ENCODE data around the gene PRRG2. TPM values are rescaled to one million over a fixed set of nuclear protein-coding genes. Genes with fewer than 3 reads are reported as not detected.

The PRRG2 gene
- total RNA-seq: 0.77 TPM

DNA sequence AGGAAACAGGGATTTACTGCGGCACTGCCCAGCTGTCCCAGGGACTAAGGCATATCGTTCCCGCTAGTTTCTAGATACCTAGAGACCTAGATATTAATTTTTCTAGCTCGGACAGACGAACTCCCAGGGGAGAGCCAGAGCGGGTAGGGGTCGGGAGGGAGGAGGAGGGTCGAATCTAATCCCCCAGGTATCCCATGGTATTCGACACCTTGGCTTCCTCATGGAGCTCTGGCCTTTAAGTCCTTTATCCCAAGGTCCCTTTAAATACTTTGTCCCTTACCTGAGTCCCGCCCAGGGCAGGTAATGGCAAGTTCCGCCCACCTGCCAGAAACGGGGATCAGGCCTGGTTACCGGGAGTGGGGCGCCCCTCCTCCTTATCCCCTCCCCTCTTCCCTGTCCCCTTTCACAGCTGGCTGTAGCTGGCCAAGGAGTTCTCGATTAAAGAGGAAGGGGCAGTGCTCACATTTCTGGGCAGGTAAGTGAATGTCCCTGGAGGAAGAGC, at the start of gene PRRG2:
Gene PRRG2 (plus strand): TSS at position 310 of the 502 bp plus-strand sequence. CDS start 1,904 bp downstream, outside the sequence.

DNA sequence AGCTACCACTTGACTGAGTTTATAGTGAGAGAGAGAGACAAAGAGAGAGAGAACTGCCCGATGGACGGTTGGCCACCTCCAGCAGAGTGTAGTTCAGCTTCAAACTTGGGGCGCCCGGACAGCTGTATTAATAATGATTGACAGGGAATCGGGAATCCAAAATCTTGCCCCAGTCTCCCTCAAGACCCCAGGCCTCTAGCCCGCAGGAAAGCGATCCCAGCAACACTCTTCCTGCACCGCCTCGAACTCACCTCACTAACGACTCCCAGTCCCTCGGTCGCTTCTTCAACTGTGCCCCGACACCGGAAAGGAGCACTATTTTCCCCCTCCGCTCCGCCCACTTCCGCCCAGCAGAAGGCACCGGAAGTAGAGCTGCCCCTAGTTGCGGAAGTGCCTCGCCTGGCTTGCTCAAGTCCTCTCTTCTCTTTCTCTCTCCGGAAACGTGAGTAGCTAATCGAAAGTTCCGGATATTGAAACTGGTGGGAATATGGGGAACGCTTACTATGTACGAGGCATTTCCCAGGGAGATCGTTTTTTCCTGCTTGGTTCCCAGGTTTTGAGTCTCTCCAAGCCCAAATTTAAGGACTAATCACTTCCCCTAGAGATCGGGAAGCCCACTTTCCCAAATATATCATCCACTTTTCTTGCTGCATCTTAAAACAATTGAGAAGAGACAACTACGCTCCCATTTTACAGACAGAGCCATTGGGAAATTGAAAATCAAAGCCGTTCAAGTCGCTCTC, 681 bp upstream of the PRRG2 start, which contains the start of gene NOSIP:
Gene NOSIP (minus strand): TSS at position 293 of the 743 bp plus-strand sequence. CDS start 19,865 bp downstream, outside the sequence.

DNA sequence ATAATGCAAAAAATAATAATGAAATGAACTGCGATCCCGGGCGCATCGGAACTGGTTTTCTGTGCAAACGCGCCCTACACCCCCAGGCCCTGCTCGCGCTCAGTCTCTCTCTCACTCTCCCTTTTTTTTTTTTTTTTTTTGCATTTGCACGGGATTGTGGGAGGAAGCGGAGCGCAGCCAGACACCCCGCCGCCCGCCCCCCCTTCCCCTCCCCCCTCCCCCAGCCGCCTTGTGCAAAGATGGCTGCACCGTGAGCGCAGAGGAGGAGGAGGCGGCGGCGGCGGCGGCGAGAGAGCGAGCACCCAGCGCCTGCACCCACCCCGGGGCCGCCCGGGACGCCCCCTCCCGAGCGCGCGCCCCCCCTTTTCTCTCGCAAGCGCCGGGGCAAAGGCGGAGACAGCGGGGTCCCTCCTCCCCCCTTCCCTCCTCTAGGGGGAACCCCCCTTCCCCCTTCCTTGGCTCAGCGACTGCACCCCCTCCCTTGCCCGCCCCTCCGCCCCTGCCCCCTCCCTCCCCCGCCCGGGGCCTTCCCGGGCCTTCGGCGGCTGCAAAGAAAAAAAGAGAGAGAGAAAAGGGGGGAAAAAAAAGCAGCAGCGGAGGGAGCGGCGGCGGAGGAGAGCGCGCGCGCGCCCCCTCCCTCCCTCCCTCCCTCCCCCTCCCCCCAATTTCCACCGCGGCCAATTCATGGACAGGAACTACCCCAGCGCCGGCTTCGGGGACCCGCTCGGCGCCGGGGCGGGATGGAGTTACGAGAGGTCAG, 10.0 kb downstream of the PRRG2 start, which contains the start of gene PRR12:
Gene PRR12 (plus strand): TSS at position 212 of the 760 bp plus-strand sequence. CDS start 473 bp downstream, at position 685.

DNA sequence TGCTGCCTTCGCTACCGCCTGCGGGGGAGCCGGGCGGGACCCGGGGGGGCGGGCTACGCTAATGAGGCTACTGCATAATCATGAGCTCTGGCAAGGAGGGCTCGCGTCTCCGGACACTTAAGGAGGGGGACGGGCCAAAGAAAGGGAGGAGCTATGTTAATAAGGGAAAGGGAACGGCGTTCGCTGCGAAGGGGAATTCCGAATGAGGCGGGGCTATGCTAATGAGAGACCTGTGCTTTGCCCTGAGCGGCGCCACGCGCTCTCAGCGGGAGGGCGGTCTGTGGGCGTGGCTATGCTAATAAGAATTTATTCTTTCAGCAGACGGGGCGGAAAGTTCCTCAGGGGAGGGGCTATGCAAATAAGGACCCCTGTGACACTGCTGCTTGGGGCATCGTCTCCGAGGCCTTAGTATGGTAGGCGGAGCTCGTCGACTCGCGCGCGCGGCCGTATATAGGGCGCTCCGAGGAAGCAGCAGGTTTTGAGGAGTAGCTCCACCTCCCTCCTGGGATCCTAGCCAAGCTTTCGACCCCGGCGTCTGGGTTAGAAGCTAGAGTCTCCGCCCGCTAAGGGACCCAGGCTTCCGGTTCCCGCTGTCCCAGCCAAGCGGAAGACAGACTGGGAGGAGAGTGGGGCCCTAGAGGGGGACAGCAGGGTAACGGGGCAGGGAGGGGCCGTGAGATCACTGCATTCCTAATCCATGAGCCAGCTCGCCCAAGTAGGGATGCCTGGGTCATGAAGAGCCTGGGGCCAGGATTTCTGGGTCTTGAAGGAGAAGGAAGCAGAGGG, 59.2 kb downstream of the PRRG2 start, which contains the start of gene RRAS:
Gene RRAS (minus strand): TSS at position 31 of the 786 bp plus-strand sequence. CDS start 45 bp downstream, outside the sequence.

Other genes starting within 250 kb of the PRRG2 start
- gene CD37, start 245.9 kb upstream of the PRRG2 start, total RNA-seq: 4.7 TPM
- 29.5 TPM for gene TEAD2, start 218.9 kb upstream of the PRRG2 start, total RNA-seq
- not detected for gene DKKL1, start 217.4 kb upstream of the PRRG2 start, total RNA-seq
- 0.27 TPM for gene KASH5, start 193.1 kb upstream of the PRRG2 start, total RNA-seq
- not detected for gene PTH2, start 157.9 kb upstream of the PRRG2 start, total RNA-seq
- gene GFY, start 155.9 kb upstream of the PRRG2 start, total RNA-seq: not detected
- 78.0 TPM for gene SLC17A7, start 139.8 kb upstream of the PRRG2 start, total RNA-seq
- 77.4 TPM for gene PIH1D1, start 129.5 kb upstream of the PRRG2 start, total RNA-seq
- 24.0 TPM for gene ALDH16A1, start 128.1 kb upstream of the PRRG2 start, total RNA-seq
- 1.3 TPM for gene FLT3LG, start 107.1 kb upstream of the PRRG2 start, total RNA-seq
- 1,223 TPM for gene RPL13A, start 93.7 kb upstream of the PRRG2 start, total RNA-seq
- 4,219 TPM for gene RPS11, start 84.9 kb upstream of the PRRG2 start, total RNA-seq
- 94.0 TPM for gene FCGRT, start 68.7 kb upstream of the PRRG2 start, total RNA-seq
- 58.3 TPM for gene RCN3, start 53.3 kb upstream of the PRRG2 start, total RNA-seq
- gene NOSIP, start 760 bp upstream of the PRRG2 start, total RNA-seq: 38.8 TPM
- 15.8 TPM for gene PRR12, start 9.9 kb downstream of the PRRG2 start, total RNA-seq
- gene RRAS, start 58.8 kb downstream of the PRRG2 start, total RNA-seq: 6.5 TPM
- 28.2 TPM for gene SCAF1, start 60.9 kb downstream of the PRRG2 start, total RNA-seq
- gene IRF3, start 84.5 kb downstream of the PRRG2 start, total RNA-seq: 51.1 TPM
- 3.1 TPM for gene BCL2L12, start 84.6 kb downstream of the PRRG2 start, total RNA-seq
- 298 TPM for gene PRMT1, start 96.0 kb downstream of the PRRG2 start, total RNA-seq
- gene ADM5, start 108.3 kb downstream of the PRRG2 start, total RNA-seq: 0.77 TPM
- 40.4 TPM for gene CPT1C, start 109.8 kb downstream of the PRRG2 start, total RNA-seq
- gene TSKS, start 182.0 kb downstream of the PRRG2 start, total RNA-seq: 0.22 TPM
- 61.0 TPM for gene AP2A1, start 185.7 kb downstream of the PRRG2 start, total RNA-seq
- gene FUZ, start 232.0 kb downstream of the PRRG2 start, total RNA-seq: 38.7 TPM
- gene MED25, start 237.0 kb downstream of the PRRG2 start, total RNA-seq: 44.2 TPM

Data from camera-type eye (tissue), 1 donor.